Loucy (cell line): ENCODE data around the gene RNF44.

Source experiments
- EZH2phosphoT487 ChIP-seq: fragments of 200-600 bp; IDR thresholded peaks from 2 replicates; pipeline ENCODE4 v1.6.1; 2018; ENCODE audit warnings: antibody characterized with exemption, mild to moderate bottlenecking, moderate library complexity, borderline replicate concordance
- TF ChIP-seq, protein P1 (sequence below): fragments of 200-600 bp; sonication (generic); conservative IDR thresholded peaks from 2 replicates; pipeline ENCODE4 v1.5.1; 2014; ENCODE audit warnings: mild to moderate bottlenecking, antibody characterized with exemption, low read length

DNA sequence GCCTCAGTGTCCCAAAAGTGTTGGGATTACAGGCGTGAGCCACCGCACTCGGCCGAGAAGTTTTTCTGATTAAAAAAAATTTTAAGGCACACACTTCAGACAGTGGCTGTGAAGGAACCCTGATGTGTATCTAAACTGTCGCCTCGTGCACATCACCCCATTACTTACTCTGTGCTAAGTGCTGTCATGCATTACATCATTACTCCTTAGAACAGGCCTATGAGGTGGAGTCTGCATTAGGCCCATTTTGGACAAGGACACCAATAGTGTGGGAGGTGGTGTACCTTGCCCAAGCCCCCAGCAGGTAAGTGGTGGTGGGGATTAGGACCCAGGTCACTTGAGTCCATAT lies 8.2 kb upstream of the RNF44 start:
- TF ChIP-seq, protein P1, sequence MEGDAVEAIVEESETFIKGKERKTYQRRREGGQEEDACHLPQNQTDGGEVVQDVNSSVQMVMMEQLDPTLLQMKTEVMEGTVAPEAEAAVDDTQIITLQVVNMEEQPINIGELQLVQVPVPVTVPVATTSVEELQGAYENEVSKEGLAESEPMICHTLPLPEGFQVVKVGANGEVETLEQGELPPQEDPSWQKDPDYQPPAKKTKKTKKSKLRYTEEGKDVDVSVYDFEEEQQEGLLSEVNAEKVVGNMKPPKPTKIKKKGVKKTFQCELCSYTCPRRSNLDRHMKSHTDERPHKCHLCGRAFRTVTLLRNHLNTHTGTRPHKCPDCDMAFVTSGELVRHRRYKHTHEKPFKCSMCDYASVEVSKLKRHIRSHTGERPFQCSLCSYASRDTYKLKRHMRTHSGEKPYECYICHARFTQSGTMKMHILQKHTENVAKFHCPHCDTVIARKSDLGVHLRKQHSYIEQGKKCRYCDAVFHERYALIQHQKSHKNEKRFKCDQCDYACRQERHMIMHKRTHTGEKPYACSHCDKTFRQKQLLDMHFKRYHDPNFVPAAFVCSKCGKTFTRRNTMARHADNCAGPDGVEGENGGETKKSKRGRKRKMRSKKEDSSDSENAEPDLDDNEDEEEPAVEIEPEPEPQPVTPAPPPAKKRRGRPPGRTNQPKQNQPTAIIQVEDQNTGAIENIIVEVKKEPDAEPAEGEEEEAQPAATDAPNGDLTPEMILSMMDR = no peak
- no peak for TF ChIP-seq EZH2phosphoT487
